Measurements from ENCODE around the gene MPPED1.

The MPPED1 gene

GRCh38 chr22:43476751-43477725 lies 65.2 kb downstream of the MPPED1 start:
- H3K9ac ChIP-seq (ENCODE audit: low read depth, low read length): no peak overlapping the region
- no peaks in the 10 kb centered on the region for H3K9me3 ChIP-seq (replicated peaks; ENCODE audit: low read length)
- H3K4me2 ChIP-seq (ENCODE audit: low read length): no peak overlapping the region
- H3K27me3 ChIP-seq (ENCODE audit: control insufficient read depth, insufficient read depth, low read length): no peaks in the 10 kb centered on the region
- no peaks in the 10 kb centered on the region for H3K36me3 ChIP-seq (ENCODE audit: insufficient read depth, low read length)
- H3K4me3 ChIP-seq (ENCODE audit: low read length): no peak overlapping the region
- no peaks in the 10 kb centered on the region for H3K4me1 ChIP-seq (ENCODE audit: control insufficient read depth, insufficient read depth, low read length)

- no peaks in the 10 kb centered on the region for H3K27me3 ChIP-seq (ENCODE audit: control insufficient read depth, insufficient read depth, low read length)
- H3K4me2 ChIP-seq (ENCODE audit: low read length): no peak overlapping the region
- H3K9me3 ChIP-seq (replicated peaks; ENCODE audit: low read length): no peaks in the 10 kb centered on the region
- H3K9ac ChIP-seq (ENCODE audit: low read depth, low read length): no peak overlapping the region
- no peaks in the 10 kb centered on the region for H3K36me3 ChIP-seq (ENCODE audit: insufficient read depth, low read length)
- H3K4me3 ChIP-seq (ENCODE audit: low read length): no peak overlapping the region
- H3K4me1 ChIP-seq (ENCODE audit: control insufficient read depth, insufficient read depth, low read length): no peaks in the 10 kb centered on the region
These were observed 66.2 kb downstream of the MPPED1 start for GRCh38 chr22:43477966-43478365.

- Histone ChIP-seq H3K36me3 (ENCODE audit: insufficient read depth, low read length) (no peaks in the 10 kb centered on the region), H3K9me3 (replicated peaks; ENCODE audit: low read length) (no peaks in the 10 kb centered on the region), H3K4me3 (ENCODE audit: low read length) (no peak overlapping the region), H3K27me3 (ENCODE audit: control insufficient read depth, insufficient read depth, low read length) (no peaks in the 10 kb centered on the region), H3K9ac (ENCODE audit: low read depth, low read length) (no peak overlapping the region), H3K4me2 (ENCODE audit: low read length) (no peak overlapping the region), H3K4me1 (ENCODE audit: control insufficient read depth, insufficient read depth, low read length) (no peaks in the 10 kb centered on the region)
These were observed 66.9 kb downstream of the MPPED1 start for GRCh38 chr22:43478621-43479300.

- Histone ChIP-seq H3K27me3 (ENCODE audit: control insufficient read depth, insufficient read depth, low read length) (no peaks in the 10 kb centered on the region), H3K9me3 (replicated peaks; ENCODE audit: low read length) (no peaks in the 10 kb centered on the region), H3K36me3 (ENCODE audit: insufficient read depth, low read length) (no peaks in the 10 kb centered on the region), H3K4me2 (ENCODE audit: low read length) (no peak overlapping the region), H3K4me3 (ENCODE audit: low read length) (no peak overlapping the region), H3K9ac (ENCODE audit: low read depth, low read length) (no peak overlapping the region), H3K4me1 (ENCODE audit: control insufficient read depth, insufficient read depth, low read length) (no peaks in the 10 kb centered on the region)
These were observed 67.6 kb downstream of the MPPED1 start for GRCh38 chr22:43479301-43479950.

GRCh38 chr22:43479962-43480361 lies 68.1 kb downstream of the MPPED1 start:
- no peaks in the 10 kb centered on the region for H3K9me3 ChIP-seq (replicated peaks; ENCODE audit: low read length)
- H3K4me2 ChIP-seq (ENCODE audit: low read length): no peak overlapping the region
- H3K4me1 ChIP-seq (ENCODE audit: control insufficient read depth, insufficient read depth, low read length): no peaks in the 10 kb centered on the region
- H3K9ac ChIP-seq (ENCODE audit: low read depth, low read length): no peak overlapping the region
- H3K36me3 ChIP-seq (ENCODE audit: insufficient read depth, low read length): no peaks in the 10 kb centered on the region
- no peak overlapping the region for H3K4me3 ChIP-seq (ENCODE audit: low read length)
- H3K27me3 ChIP-seq (ENCODE audit: control insufficient read depth, insufficient read depth, low read length): no peaks in the 10 kb centered on the region

DNA sequence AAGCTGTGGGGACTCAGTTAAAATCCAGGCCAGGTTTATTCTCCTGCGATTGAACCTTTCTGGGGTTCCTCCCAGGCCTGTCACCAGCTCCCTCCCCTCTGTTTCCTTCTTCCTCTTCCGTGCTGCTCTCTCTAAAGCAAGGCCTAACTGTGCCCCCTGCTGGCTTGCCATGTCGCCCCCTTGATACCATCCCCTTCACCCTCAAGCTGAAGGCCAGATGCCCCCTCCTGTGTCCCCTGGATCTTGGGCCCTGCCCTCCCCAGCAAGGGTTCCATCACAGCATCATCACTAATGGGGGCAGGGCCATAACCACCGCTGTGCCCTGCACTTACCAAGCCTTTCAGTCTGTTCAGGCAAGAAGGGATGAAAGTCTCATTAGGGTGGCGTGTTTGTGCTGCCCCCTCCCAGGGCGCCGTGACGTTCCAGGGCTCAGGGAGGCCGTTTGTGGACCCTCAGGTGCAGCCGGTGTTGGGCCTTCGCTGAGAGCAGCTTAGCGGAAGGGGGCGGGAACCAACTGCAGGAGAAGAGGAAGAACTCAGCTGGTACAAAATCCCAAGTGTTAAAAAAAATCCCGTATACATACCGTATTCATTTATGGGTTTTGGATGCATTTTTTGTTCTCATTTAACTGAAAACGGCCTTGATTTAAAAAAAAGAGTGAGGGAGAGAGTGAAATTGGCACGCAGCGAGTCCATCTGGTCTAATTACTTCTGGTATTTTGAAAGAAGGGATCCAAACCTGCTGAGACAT lies 69.9 kb downstream of the MPPED1 start:
- no peak overlapping the region for H3K4me2 ChIP-seq (ENCODE audit: low read length)
- H3K9me3 ChIP-seq (replicated peaks; ENCODE audit: low read length): no peaks in the 10 kb centered on the region
- no peak overlapping the region for H3K9ac ChIP-seq (ENCODE audit: low read depth, low read length)
- no peaks in the 10 kb centered on the region for H3K36me3 ChIP-seq (ENCODE audit: insufficient read depth, low read length)
- H3K4me3 ChIP-seq (ENCODE audit: low read length): no peak overlapping the region
- no peaks in the 10 kb centered on the region for H3K27me3 ChIP-seq (ENCODE audit: control insufficient read depth, insufficient read depth, low read length)
- H3K4me1 ChIP-seq (ENCODE audit: control insufficient read depth, insufficient read depth, low read length): no peaks in the 10 kb centered on the region

GRCh38 chr22:43482318-43482625 lies 70.5 kb downstream of the MPPED1 start:
- no peak overlapping the region for H3K4me3 ChIP-seq (ENCODE audit: low read length)
- no peaks in the 10 kb centered on the region for H3K27me3 ChIP-seq (ENCODE audit: control insufficient read depth, insufficient read depth, low read length)
- no peaks in the 10 kb centered on the region for H3K9me3 ChIP-seq (replicated peaks; ENCODE audit: low read length)
- H3K4me1 ChIP-seq (ENCODE audit: control insufficient read depth, insufficient read depth, low read length): no peaks in the 10 kb centered on the region
- H3K9ac ChIP-seq (ENCODE audit: low read depth, low read length): no peak overlapping the region
- no peaks in the 10 kb centered on the region for H3K36me3 ChIP-seq (ENCODE audit: insufficient read depth, low read length)
- no peak overlapping the region for H3K4me2 ChIP-seq (ENCODE audit: low read length)

DNA sequence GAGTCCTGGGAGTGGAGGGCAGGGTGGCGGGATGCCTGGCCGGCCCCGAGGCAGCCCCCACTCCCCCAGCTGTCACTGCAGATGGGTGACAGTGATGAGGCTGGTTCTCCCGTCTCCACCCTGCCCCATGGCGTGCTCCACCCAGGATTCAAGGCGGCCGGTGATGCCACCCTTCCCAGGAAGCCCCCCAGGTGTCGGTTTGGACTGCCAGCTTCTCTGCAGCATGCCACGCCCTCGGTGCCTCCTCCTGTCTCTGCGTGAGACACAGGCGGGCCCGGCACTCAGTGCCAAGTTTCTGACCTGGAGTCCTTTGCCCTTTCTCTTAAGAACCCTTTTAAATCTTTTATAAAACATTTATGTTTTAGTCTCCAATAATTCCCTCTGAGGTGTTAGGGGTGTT lies 71.5 kb downstream of the MPPED1 start:
- Histone ChIP-seq H3K27me3 (ENCODE audit: control insufficient read depth, insufficient read depth, low read length) (no peaks in the 10 kb centered on the region), H3K9ac (ENCODE audit: low read depth, low read length) (no peak overlapping the region), H3K4me1 (ENCODE audit: control insufficient read depth, insufficient read depth, low read length) (no peaks in the 10 kb centered on the region)

DNA sequence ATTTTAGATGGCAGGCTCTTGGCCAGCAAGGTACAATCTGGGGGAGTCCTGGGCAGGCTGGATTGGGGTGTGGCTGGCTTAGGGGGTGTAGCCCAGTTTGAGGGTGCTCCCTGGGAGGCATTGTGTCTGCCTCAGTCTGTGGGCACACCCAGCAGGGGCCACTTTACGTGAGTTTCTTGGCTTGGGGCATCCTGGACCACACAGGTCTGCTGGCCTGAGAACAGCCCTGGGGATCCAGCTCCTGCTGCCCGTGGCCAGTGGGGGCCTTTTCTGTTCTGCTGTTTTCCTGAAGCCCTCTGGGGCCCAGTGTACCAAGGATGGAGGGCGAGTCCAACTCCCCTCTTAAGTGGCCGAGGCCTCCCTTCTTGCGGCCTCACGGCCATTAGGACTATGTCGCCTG lies 71.9 kb downstream of the MPPED1 start:
- no peak overlapping the region for H3K4me2 ChIP-seq (ENCODE audit: low read length)
- no peak overlapping the region for H3K4me3 ChIP-seq (ENCODE audit: low read length)
- H3K9ac ChIP-seq (ENCODE audit: low read depth, low read length): no peak overlapping the region
- no peaks in the 10 kb centered on the region for H3K36me3 ChIP-seq (ENCODE audit: insufficient read depth, low read length)
- no peaks in the 10 kb centered on the region for H3K4me1 ChIP-seq (ENCODE audit: control insufficient read depth, insufficient read depth, low read length)
- no peaks in the 10 kb centered on the region for H3K27me3 ChIP-seq (ENCODE audit: control insufficient read depth, insufficient read depth, low read length)
- H3K9me3 ChIP-seq (replicated peaks; ENCODE audit: low read length): no peaks in the 10 kb centered on the region

More for the DNA sequence above, 71.5 kb downstream of the MPPED1 start:
- Histone ChIP-seq H3K4me3 (ENCODE audit: low read length) (no peak overlapping the region), H3K36me3 (ENCODE audit: insufficient read depth, low read length) (no peaks in the 10 kb centered on the region), H3K9me3 (replicated peaks; ENCODE audit: low read length) (no peaks in the 10 kb centered on the region), H3K4me2 (ENCODE audit: low read length) (no peak overlapping the region)

DNA sequence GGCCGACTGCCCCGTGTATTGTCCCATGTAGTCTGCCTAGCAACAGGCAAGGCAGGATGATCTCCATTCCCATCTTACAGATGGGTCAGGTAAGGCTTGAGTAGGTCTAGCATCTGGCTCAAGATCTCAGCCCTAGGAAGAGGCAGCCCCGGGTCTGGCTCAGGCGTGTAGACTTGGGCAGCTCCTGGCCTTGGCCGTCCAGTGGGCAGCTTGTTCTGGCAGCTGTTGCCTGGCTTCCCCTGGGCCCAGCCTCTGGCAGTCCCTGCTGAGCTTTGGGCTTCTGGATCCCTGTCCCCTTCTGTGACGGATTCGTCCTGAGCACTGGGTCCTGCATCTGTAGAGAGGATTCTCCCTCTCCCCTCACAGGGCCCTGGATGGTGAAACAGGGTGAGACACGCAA lies 72.4 kb downstream of the MPPED1 start:
- Histone ChIP-seq H3K4me3 (ENCODE audit: low read length) (no peak overlapping the region), H3K9me3 (replicated peaks; ENCODE audit: low read length) (no peaks in the 10 kb centered on the region), H3K36me3 (ENCODE audit: insufficient read depth, low read length) (no peaks in the 10 kb centered on the region), H3K27me3 (ENCODE audit: control insufficient read depth, insufficient read depth, low read length) (no peaks in the 10 kb centered on the region), H3K9ac (ENCODE audit: low read depth, low read length) (no peak overlapping the region), H3K4me1 (ENCODE audit: control insufficient read depth, insufficient read depth, low read length) (no peaks in the 10 kb centered on the region), H3K4me2 (ENCODE audit: low read length) (no peak overlapping the region)

DNA sequence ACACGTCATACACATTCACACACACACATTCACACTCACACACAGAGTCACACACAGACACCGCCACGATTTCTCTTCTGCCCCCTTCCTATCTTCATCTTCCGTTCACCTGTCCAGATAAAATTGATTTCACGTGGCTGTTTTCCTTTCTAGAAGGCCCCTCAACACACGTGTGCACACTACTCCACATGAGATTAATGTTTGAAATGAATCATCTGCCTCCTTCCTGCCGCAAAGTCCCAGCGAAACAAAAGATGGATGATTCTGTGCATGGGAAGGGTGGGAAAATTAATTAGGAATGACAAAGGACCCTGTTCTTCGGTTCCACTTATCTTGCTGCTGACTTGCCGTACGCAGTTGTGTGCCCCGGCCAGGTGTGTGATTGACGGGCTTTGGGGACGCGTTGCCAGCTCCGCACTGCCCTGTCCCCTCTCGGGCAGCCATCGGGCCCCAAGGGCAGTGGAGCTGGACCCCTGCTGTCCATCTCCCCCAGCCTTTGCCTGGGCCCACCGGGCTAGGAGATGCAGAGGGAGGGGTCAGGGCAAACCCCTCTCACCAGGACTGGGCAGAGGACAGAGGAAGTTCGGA lies 73.8 kb downstream of the MPPED1 start:
- Histone ChIP-seq H3K9me3 (replicated peaks; ENCODE audit: low read length) (no peaks in the 10 kb centered on the region), H3K27me3 (ENCODE audit: control insufficient read depth, insufficient read depth, low read length) (no peaks in the 10 kb centered on the region), H3K9ac (ENCODE audit: low read depth, low read length) (no peak overlapping the region), H3K4me1 (ENCODE audit: control insufficient read depth, insufficient read depth, low read length) (no peaks in the 10 kb centered on the region), H3K4me3 (ENCODE audit: low read length) (no peak overlapping the region), H3K4me2 (ENCODE audit: low read length) (no peak overlapping the region), H3K36me3 (ENCODE audit: insufficient read depth, low read length) (no peaks in the 10 kb centered on the region)
